ENCODE data around the gene SIX5.

DNA sequence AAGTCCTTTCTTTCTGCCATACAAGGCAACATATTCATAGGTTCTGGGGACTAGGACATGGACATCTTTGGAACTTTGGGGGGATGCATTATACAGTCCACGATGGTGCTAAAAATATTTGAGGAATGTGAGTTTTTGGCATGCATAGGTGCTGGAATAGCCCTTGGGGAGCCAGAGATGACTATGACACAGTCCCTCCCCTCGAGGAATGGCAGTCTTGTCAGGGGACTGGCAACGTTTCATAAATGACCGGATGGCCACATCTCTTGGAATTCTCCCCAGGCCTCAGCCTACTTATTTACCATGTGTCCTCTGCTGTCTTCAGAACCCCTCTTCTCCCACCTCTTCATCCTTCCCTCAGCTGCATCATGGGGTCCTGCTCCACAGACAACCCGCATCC lies 22.2 kb downstream of the SIX5 start:
- TF ChIP-seq EZH2 (IDR thresholded peaks at IDR 0.05; ENCODE audit: borderline replicate concordance, low read depth, low read length, severe bottlenecking): no peak
- TF ChIP-seq, protein P1, sequence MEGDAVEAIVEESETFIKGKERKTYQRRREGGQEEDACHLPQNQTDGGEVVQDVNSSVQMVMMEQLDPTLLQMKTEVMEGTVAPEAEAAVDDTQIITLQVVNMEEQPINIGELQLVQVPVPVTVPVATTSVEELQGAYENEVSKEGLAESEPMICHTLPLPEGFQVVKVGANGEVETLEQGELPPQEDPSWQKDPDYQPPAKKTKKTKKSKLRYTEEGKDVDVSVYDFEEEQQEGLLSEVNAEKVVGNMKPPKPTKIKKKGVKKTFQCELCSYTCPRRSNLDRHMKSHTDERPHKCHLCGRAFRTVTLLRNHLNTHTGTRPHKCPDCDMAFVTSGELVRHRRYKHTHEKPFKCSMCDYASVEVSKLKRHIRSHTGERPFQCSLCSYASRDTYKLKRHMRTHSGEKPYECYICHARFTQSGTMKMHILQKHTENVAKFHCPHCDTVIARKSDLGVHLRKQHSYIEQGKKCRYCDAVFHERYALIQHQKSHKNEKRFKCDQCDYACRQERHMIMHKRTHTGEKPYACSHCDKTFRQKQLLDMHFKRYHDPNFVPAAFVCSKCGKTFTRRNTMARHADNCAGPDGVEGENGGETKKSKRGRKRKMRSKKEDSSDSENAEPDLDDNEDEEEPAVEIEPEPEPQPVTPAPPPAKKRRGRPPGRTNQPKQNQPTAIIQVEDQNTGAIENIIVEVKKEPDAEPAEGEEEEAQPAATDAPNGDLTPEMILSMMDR (IDR thresholded peaks at IDR 0.05; ENCODE audit: borderline replicate concordance, extremely low read depth, low read length, poor library complexity, severe bottlenecking): no peak
